OCI-LY3 (cell line): Measurements from ENCODE around the gene LRP6.
A peak's percentile ranks its signal among the peaks of the same experiment; 100 is the strongest.

Experiments used
- H2AFZ ChIP-seq: fragments of 200-600, 300-600 bp; shearing (Covaris generic); 2 replicates; pipeline ENCODE4 v1.6.0; 2014; ENCODE audit warnings: antibody characterized with exemption, low read depth, low read length
- H3K27ac ChIP-seq: fragments of 200-600, 300-600 bp; sonication (generic); 2 replicates; pipeline ENCODE4 v1.5.1; 2014; ENCODE audit warnings: mild to moderate bottlenecking, low read length, moderate library complexity, mixed read lengths
- H3K27me3 ChIP-seq: fragments of 200-600, 300-600 bp; sonication (generic); 2 replicates; pipeline ENCODE4 v1.6.1; 2014; ENCODE audit warnings: low read depth, low read length, mixed read lengths
- H3K36me3 ChIP-seq: fragments of 200-600, 300-600 bp; sonication (generic); replicated peaks from 2 replicates; pipeline ENCODE3; 2014; ENCODE audit warnings: low read depth, low read length, mixed read lengths
- H3K4me1 ChIP-seq: fragments of 300-600, 200-600 bp; sonication (generic); 2 replicates; pipeline ENCODE4 v1.6.1; 2014; ENCODE audit warnings: low read length, mixed read lengths
- H3K4me2 ChIP-seq: fragments of 200-600, 300-600 bp; sonication (generic); 2 replicates; pipeline ENCODE4 v1.6.1; 2014; ENCODE audit warnings: low read length, mixed read lengths
- H3K4me3 ChIP-seq: fragments of 300-600, 200-600 bp; sonication (generic); 2 replicates; pipeline ENCODE4 v1.5.1; 2014; ENCODE audit warnings: antibody characterized with exemption, mild to moderate bottlenecking, low read length, moderate library complexity
- H3K79me2 ChIP-seq: fragments of 300-600, 200-600 bp; shearing (Covaris generic); 2 replicates; pipeline ENCODE4 v1.6.1; 2014; ENCODE audit warnings: mild to moderate bottlenecking, low read length, mixed read lengths
- H3K9ac ChIP-seq: fragments of 300-600, 200-600 bp; shearing (Covaris generic); 2 replicates; pipeline ENCODE4 v1.6.0; 2014; ENCODE audit warnings: mild to moderate bottlenecking, low read length, moderate library complexity
- H3K9me3 ChIP-seq: fragments of 200-600, 300-600 bp; shearing (Covaris generic); 2 replicates; pipeline ENCODE4 v1.6.1; 2014; ENCODE audit warnings: low read length, mixed read lengths; ENCODE audit not compliant: insufficient read depth
- H4K20me1 ChIP-seq: fragments of 200-600, 300-600 bp; sonication (generic); 2 replicates; pipeline ENCODE4 v1.6.1; 2016; ENCODE audit warnings: low read length, mixed read lengths; ENCODE audit not compliant: insufficient read depth
- CTCF ChIP-seq: fragments of 200-600, 300-600 bp; sonication (generic); IDR thresholded peaks from 2 replicates; pipeline ENCODE4 v1.5.1; 2014; ENCODE audit warnings: antibody characterized with exemption, low read length, low read depth
- EZH2phosphoT487 ChIP-seq: fragments of 200-600 bp; shearing (Covaris generic); IDR thresholded peaks from 2 replicates; pipeline ENCODE4 v1.6.1; 2018; ENCODE audit warnings: antibody characterized with exemption, mixed run types, low read depth

The LRP6 gene

GRCh38 chr12:12216349-12217017 lies 50.4 kb downstream of the LRP6 start:
- Histone ChIP-seq H3K9me3 (0 out of 2 replicates have a peak, but pooled peaks cover 3% of the 10 kb centered on the region), H4K20me1 (peaks cover 21% of the 10 kb centered on the region), H3K79me2 (peaks cover 24% of the 10 kb centered on the region), H2AFZ (no peak overlapping the region), H3K27ac (no peak overlapping the region), H3K4me1 (peaks cover 39% of the 10 kb centered on the region), H3K9ac (0 out of 2 replicates have a peak overlapping the region, but pooled peaks have one; percentile 26), H3K27me3 (peaks cover 18% of the 10 kb centered on the region), H3K36me3 (no peaks in the 10 kb centered on the region), H3K4me2 (peak overlapping the region; percentile 98), H3K4me3 (peak overlapping the region; percentile 72)
- TF ChIP-seq EZH2phosphoT487: no peak
- no peak for TF ChIP-seq CTCF

GRCh38 chr12:12214635-12215131 lies 52.2 kb downstream of the LRP6 start:
- Histone ChIP-seq H3K27ac (no peak overlapping the region), H3K9me3 (0 out of 2 replicates have a peak, but pooled peaks cover 3% of the 10 kb centered on the region), H3K4me2 (no peak overlapping the region), H4K20me1 (peaks cover 3% of the 10 kb centered on the region; the same call in 1 of the 2 replicates), H3K27me3 (0 out of 2 replicates have a peak, but pooled peaks cover 6% of the 10 kb centered on the region), H3K4me3 (no peak overlapping the region), H3K79me2 (peaks cover 16% of the 10 kb centered on the region), H2AFZ (no peak overlapping the region), H3K4me1 (peaks cover 33% of the 10 kb centered on the region), H3K36me3 (no peaks in the 10 kb centered on the region), H3K9ac (no peak overlapping the region)
- TF ChIP-seq EZH2phosphoT487: no peak
- no peak for TF ChIP-seq CTCF

DNA sequence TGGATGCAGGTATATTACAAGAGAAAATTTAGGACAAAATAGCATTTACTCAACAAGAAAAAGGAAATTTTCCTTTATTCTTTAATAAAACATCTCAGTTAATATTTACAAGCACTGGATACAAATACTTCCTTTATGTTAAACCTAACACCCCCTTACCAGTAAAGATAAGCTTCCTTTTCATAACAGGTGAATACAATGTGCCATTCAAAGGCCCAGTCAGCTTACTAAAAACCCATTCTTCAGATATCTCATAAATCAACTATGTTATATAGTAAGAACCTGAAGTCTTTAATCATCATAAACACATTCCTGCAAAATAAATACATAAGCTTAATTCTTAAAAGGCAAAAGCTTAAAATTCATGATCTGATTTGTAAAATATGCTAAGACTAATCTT lies 52.6 kb downstream of the LRP6 start:
- no peaks in the 10 kb centered on the region for H3K36me3 ChIP-seq
- H3K27ac ChIP-seq: no peak overlapping the region
- no peaks in the 10 kb centered on the region for H4K20me1 ChIP-seq
- H3K79me2 ChIP-seq: peaks cover 14% of the 10 kb centered on the region
- H3K4me1 ChIP-seq: peaks cover 33% of the 10 kb centered on the region
- H3K9ac ChIP-seq: no peak overlapping the region
- no peak overlapping the region for H3K4me3 ChIP-seq
- H3K4me2 ChIP-seq: no peak overlapping the region
- 0 out of 2 replicates have a peak, but pooled peaks cover 6% of the 10 kb centered on the region for H3K27me3 ChIP-seq
- H2AFZ ChIP-seq: no peak overlapping the region
- TF ChIP-seq CTCF (no peak), EZH2phosphoT487 (no peak)
- 0 out of 2 replicates have a peak, but pooled peaks cover 3% of the 10 kb centered on the region for H3K9me3 ChIP-seq

DNA sequence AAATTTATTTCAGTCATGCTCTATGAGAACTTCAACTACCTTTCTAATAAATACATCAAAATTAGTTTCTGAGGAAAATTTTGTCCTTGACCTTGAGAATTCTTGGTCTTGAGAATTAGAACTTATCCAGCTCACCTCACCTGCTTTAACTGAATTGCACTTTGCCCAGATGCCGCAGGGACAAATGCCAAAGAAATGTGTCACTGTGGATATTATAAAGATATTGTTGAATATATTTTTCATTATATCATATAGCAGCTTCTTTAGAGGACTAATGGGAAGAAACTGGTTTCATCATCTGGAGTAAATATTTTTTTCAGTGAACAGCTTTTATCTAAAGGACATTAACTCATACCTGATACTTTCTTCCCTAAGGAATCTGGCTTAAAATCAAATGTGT lies 54.1 kb downstream of the LRP6 start:
- Histone ChIP-seq H3K4me2 (no peak overlapping the region), H3K4me3 (no peak overlapping the region), H3K9me3 (0 out of 2 replicates have a peak, but pooled peaks cover under 1% of the 10 kb centered on the region), H2AFZ (no peak overlapping the region), H3K27me3 (0 out of 2 replicates have a peak, but pooled peaks cover 2% of the 10 kb centered on the region), H3K79me2 (peaks cover 4% of the 10 kb centered on the region; the same call in 1 of the 2 replicates), H3K4me1 (peaks cover 33% of the 10 kb centered on the region), H4K20me1 (no peaks in the 10 kb centered on the region), H3K27ac (no peak overlapping the region), H3K9ac (no peak overlapping the region), H3K36me3 (no peaks in the 10 kb centered on the region)
- no peak for TF ChIP-seq CTCF
- TF ChIP-seq EZH2phosphoT487: no peak
